ENCODE results near the gene SPTLC1.

The SPTLC1 gene

DNA sequence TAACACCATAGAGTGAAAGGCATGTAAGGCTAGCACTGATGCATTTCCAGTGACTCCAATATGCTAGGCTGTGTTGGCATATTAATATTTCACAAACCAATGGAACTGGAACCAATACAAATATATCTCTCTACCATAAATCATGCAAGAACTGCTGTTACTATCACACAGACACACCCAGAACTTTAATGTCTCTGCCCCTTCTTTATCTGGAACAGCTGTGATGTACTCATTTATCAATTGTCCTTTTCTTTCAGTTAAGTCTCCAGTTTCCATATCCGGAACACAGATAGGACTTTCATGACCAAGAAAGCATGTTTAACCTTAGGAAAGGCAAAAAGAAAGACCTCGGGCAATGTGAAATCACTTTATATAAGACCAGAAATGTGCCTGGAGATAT is 70.3 kb downstream of the SPTLC1 start:
- H3K9me3 Mint-ChIP-seq: peaks cover 28% of the 10 kb centered on the region
- TF ChIP-seq, protein P1, sequence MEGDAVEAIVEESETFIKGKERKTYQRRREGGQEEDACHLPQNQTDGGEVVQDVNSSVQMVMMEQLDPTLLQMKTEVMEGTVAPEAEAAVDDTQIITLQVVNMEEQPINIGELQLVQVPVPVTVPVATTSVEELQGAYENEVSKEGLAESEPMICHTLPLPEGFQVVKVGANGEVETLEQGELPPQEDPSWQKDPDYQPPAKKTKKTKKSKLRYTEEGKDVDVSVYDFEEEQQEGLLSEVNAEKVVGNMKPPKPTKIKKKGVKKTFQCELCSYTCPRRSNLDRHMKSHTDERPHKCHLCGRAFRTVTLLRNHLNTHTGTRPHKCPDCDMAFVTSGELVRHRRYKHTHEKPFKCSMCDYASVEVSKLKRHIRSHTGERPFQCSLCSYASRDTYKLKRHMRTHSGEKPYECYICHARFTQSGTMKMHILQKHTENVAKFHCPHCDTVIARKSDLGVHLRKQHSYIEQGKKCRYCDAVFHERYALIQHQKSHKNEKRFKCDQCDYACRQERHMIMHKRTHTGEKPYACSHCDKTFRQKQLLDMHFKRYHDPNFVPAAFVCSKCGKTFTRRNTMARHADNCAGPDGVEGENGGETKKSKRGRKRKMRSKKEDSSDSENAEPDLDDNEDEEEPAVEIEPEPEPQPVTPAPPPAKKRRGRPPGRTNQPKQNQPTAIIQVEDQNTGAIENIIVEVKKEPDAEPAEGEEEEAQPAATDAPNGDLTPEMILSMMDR (IDR thresholded peaks at IDR 0.05; ENCODE audit: unreplicated experiment in 3 of 3): no peak
- peaks cover 9% of the 10 kb centered on the region for H3K4me1 Mint-ChIP-seq
- peaks cover 85% of the 10 kb centered on the region for H3K36me3 Mint-ChIP-seq (ENCODE audit: low read depth)
- H3K27me3 Mint-ChIP-seq (ENCODE audit: low read depth): no peaks in the 10 kb centered on the region
- no peak overlapping the region for H3K4me3 Mint-ChIP-seq
- H3K27ac Mint-ChIP-seq: no peak overlapping the region

DNA sequence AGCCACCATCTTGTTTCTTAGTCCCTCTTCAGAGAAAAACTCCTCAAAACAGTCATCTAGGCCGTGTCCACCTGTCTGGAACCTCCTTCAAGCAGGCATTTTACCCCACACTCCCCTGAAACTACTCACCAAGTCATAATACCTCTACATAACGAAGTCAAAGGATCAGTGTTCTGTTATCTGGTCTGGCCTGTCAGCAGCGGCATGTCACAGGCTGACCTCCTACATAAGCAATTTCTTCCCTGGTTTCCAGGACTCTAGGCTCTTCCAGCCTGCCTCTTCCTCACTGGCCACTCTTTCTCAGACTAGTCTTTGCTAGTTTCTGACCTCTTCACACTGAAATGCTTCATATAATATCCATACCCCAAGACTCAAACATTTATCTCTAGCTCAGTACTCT is 72.2 kb downstream of the SPTLC1 start:
- Mint-ChIP-seq H3K9me3 (peaks cover 28% of the 10 kb centered on the region), H3K27ac (no peak overlapping the region), H3K4me3 (no peak overlapping the region), H3K27me3 (ENCODE audit: low read depth) (no peaks in the 10 kb centered on the region), H3K36me3 (ENCODE audit: low read depth) (peaks cover 80% of the 10 kb centered on the region), H3K4me1 (no peaks in the 10 kb centered on the region)
- TF ChIP-seq, protein P1 (IDR thresholded peaks at IDR 0.05; ENCODE audit: unreplicated experiment in 3 of 3): no peak

DNA sequence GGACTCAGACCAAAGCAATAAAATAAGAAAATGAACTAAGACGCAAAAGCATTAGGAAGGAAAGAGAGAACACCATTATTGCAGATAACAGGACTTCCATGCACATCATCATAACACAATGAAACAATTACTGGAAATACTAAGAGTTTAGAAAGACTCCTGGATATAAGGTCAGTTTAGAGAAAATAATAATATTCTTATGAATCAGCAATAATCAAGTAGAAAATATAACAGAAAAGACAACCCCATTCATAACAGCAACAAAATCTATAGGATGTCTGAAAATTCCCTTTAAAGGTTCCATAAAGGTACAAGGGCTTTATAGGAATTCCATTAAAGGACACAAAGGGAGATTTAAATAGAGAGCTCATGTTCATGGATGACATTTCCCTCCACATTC is 73.0 kb downstream of the SPTLC1 start:
- Mint-ChIP-seq H3K4me3 (no peak overlapping the region), H3K9me3 (peaks cover 28% of the 10 kb centered on the region), H3K27me3 (ENCODE audit: low read depth) (no peaks in the 10 kb centered on the region), H3K36me3 (ENCODE audit: low read depth) (peaks cover 83% of the 10 kb centered on the region), H3K27ac (no peak overlapping the region), H3K4me1 (peaks cover 3% of the 10 kb centered on the region)
- TF ChIP-seq, protein P1 (IDR thresholded peaks at IDR 0.05; ENCODE audit: unreplicated experiment in 3 of 3): no peak

DNA sequence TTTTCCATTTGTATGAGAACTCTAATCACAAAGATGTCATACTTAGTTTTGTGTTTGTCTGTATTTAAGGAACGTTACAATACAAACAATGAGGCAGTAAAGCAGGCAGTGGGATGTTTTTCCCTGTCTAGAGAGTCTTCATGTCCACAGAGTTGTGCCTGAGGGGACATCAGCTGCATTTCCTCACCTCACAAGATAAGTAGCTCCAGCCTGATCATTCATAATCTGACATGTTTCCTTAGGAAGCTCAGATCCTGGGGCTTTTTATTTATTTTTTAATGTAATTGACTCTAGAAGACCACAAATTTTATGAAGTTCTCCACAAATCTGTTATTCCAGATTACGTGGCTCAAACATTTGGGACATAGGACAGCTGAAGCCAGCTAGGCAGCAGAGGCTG is 78.5 kb downstream of the SPTLC1 start:
- peaks cover 14% of the 10 kb centered on the region for H3K4me1 Mint-ChIP-seq
- H3K27me3 Mint-ChIP-seq (ENCODE audit: low read depth): no peaks in the 10 kb centered on the region
- TF ChIP-seq, protein P1 (IDR thresholded peaks at IDR 0.05; ENCODE audit: unreplicated experiment in 3 of 3): no peak
- peaks cover 74% of the 10 kb centered on the region for H3K36me3 Mint-ChIP-seq (ENCODE audit: low read depth)
- H3K4me3 Mint-ChIP-seq: no peak overlapping the region
- H3K27ac Mint-ChIP-seq: peak overlapping the region; percentile 72 to 90 (median 89)
- H3K9me3 Mint-ChIP-seq: peaks cover 5% of the 10 kb centered on the region

DNA sequence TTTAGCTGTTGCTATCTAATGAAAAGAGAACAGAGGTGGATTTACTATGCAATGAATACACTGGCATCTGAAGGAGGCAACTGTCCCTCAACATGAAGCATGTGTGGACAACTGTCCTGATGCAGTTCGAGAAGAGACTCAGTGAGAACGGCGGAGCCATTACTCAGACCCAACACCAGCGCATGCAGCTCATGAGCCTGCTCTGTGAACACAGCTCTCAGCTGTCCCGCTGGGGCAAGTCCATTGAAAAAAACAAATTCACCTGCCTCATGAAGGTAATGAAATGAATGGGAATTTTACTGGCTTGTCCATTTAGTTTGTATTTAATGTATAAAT is 78.8 kb downstream of the SPTLC1 start:
- Mint-ChIP-seq H3K4me1 (peaks cover 14% of the 10 kb centered on the region), H3K27me3 (ENCODE audit: low read depth) (no peaks in the 10 kb centered on the region), H3K4me3 (no peak overlapping the region), H3K27ac (peak overlapping the region; percentile 72 to 90 (median 89)), H3K36me3 (ENCODE audit: low read depth) (peaks cover 70% of the 10 kb centered on the region), H3K9me3 (peaks cover 3% of the 10 kb centered on the region)
- TF ChIP-seq, protein P1 (IDR thresholded peaks at IDR 0.05; ENCODE audit: unreplicated experiment in 3 of 3): no peak

DNA sequence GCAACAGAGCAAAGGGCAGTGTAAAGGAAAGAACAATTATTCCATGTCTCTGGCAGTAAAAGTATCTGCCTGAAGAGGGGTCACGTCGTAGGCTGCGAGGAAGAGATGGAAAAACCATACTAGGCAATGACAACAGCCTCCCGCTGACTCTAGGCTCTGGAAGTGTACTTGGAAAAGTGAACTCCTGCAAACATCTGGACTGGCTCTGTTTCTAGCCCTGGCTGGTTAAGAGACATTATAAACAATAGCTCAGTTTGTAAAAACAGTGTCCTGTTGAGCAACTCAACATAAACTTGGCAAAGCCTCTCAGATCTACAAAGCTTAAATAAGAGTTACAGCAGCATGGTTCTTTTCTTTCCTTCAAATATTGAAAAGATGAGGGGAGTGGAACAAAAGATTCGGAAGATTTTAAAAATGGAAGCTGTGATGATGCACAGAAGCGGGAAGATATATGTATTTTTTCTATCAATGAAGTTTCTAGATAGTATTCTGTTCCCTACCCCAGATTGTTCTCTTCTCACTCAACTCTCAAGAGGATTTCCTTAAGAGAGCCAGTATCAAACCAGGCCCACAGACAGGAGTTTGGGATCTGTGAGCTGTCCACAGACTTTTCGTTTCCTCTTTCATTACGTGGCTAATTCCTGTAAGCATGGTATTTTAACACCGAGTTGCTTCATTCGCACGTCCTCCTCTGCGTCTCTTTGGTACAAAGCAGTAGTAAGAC is 79.4 kb downstream of the SPTLC1 start:
- Mint-ChIP-seq H3K9me3 (peaks cover 2% of the 10 kb centered on the region), H3K27ac (peak overlapping the region; percentile 72 to 90 (median 89)), H3K4me3 (peak overlapping the region in 1 of 3 experiments; percentile 2), H3K36me3 (ENCODE audit: low read depth) (peaks cover 66% of the 10 kb centered on the region), H3K4me1 (peaks cover 14% of the 10 kb centered on the region), H3K27me3 (ENCODE audit: low read depth) (no peaks in the 10 kb centered on the region)
- TF ChIP-seq, protein P1 (IDR thresholded peaks at IDR 0.05; ENCODE audit: unreplicated experiment in 3 of 3): no peak

Data from nephron (organoid).